Testis (tissue), 2 donors: ENCODE data around the gene PHF23.

Experiments
- CTCF ChIP-seq, 3 experiments: fragments of 450-650 bp in 2 of 3; fragments of 200-600 bp in 1 of 3; sonication (generic) in 1 of 3; IDR thresholded peaks; one replicate each; pipeline ENCODE4 v1.5.1; 2016 to 2019; ENCODE audit warnings: antibody characterized with exemption in 3 of 3, mild to moderate bottlenecking in 2 of 3, moderate library complexity in 1 of 3
- POLR2A ChIP-seq: fragments of 450-650 bp; IDR thresholded peaks from one replicate; pipeline ENCODE4 v1.6.1; 2017; ENCODE audit warnings: antibody characterized with exemption, mild to moderate bottlenecking, moderate library complexity

- no peak for TF ChIP-seq CTCF (IDR thresholded peaks at IDR 0.05)
- TF ChIP-seq POLR2A: no peak
Measured at GRCh38 chr17:7219812-7220592, 19.3 kb downstream of the PHF23 start, which contains the start of the genes ACADVL and DLG4.
